SK-N-SH (cell line): Measurements from ENCODE around the gene MEP1A. TPM values are rescaled to one million over a fixed set of nuclear protein-coding genes. Genes with fewer than 3 reads are reported as not detected.

ENCODE experiments used
- CTCF ChIA-PET: fragments of 300-600, 350-600 bp; formaldehyde crosslinking; extraction: SDS; loops from one replicate; lab custom pipeline; 2021; lab: Yijun Ruan, JAX
- POLR2A ChIA-PET: fragments of 350-600 bp; sonication (Branson Sonifier 250); formaldehyde crosslinking; extraction: SDS; loops from one replicate; lab custom pipeline; 2020; ENCODE audit warnings: antibody characterized with exemption, inconsistent platforms; lab: Yijun Ruan, JAX
- DNase-seq: peaks from one replicate; pipeline ENCODE4 v3.0.0; 2012
- H2AFZ ChIP-seq: fragments of 200-600 bp; sonication (generic); 2 replicates; pipeline ENCODE4 v1.8.1; 2016; ENCODE audit warnings: antibody characterized with exemption, mild to moderate bottlenecking, low read depth
- H3F3A ChIP-seq: fragments of 200-600 bp; sonication (generic); replicated peaks from 2 replicates; pipeline ENCODE3; 2016; ENCODE audit warnings: antibody characterized with exemption, mild to moderate bottlenecking; ENCODE audit not compliant: insufficient read depth
- H3K27ac ChIP-seq, 2 experiments: fragments of 200-500 bp in 1 of 2; fragments of 200-600 bp in 1 of 2; sonication (Bioruptor generic) in 1 of 2; sonication (generic), shearing (Covaris generic) in 1 of 2; 2 replicates each; pipeline versions ENCODE4 v1.5.1 to v1.6.1; 2014 to 2016; ENCODE audit warnings: low read depth in 2 of 2, inconsistent platforms in 1 of 2, low read length in 1 of 2, mild to moderate bottlenecking in 1 of 2, mixed read lengths in 1 of 2
- H3K27me3 ChIP-seq: fragments of 200-600 bp; sonication (generic), shearing (Covaris generic); 2 replicates; pipeline ENCODE4 v1.6.1; 2016; ENCODE audit warnings: mixed run types; ENCODE audit not compliant: insufficient read depth
- H3K36me3 ChIP-seq, 2 experiments: fragments of 200-500 bp in 1 of 2; fragments of 200-600 bp in 1 of 2; sonication (Bioruptor generic) in 1 of 2; sonication (generic) in 1 of 2; replicated peaks in 1 of 2; 2 replicates each; pipeline versions ENCODE3 to v1.5.1; 2014 to 2016; ENCODE audit warnings: low read length in 1 of 2, mild to moderate bottlenecking in 1 of 2; ENCODE audit not compliant: insufficient read depth in 2 of 2, control insufficient read depth in 1 of 2
- H3K4me1 ChIP-seq, 2 experiments: fragments of 200-500 bp in 1 of 2; fragments of 200-600 bp in 1 of 2; sonication (Bioruptor generic) in 1 of 2; sonication (generic), shearing (Covaris generic) in 1 of 2; 2 replicates each; pipeline versions ENCODE4 v1.5.1 to v1.6.1; 2014 to 2016; ENCODE audit warnings: low read depth in 1 of 2, low read length in 1 of 2, mixed run types in 1 of 2; ENCODE audit not compliant: insufficient read depth in 2 of 2, control insufficient read depth in 1 of 2
- H3K4me2 ChIP-seq: fragments of 200-600 bp; sonication (generic), shearing (Covaris generic); 2 replicates; pipeline ENCODE4 v1.6.1; 2017; ENCODE audit warnings: mixed run types
- H3K4me3 ChIP-seq, 2 experiments: fragments of 200-500 bp in 1 of 2; fragments of 200-600 bp in 1 of 2; sonication (Bioruptor generic) in 1 of 2; sonication (generic), shearing (Covaris generic) in 1 of 2; 2 replicates each; pipeline versions ENCODE4 v1.5.1 to v1.8.1; 2014 to 2016; ENCODE audit warnings: low read depth in 2 of 2, inconsistent platforms in 1 of 2, low read length in 1 of 2, mild to moderate bottlenecking in 1 of 2, mixed read lengths in 1 of 2, moderate library complexity in 1 of 2
- H3K79me2 ChIP-seq: fragments of 200-600 bp; sonication (generic); 2 replicates; pipeline ENCODE4 v1.8.1; 2017; ENCODE audit warnings: mild to moderate bottlenecking; ENCODE audit not compliant: insufficient read depth
- H3K9ac ChIP-seq: fragments of 200-600 bp; sonication (generic); 2 replicates; pipeline ENCODE4 v1.6.1; 2017; ENCODE audit warnings: mixed run types
- H3K9me2 ChIP-seq: fragments of 200-600 bp; sonication (generic); 2 replicates; pipeline ENCODE4 v1.6.1; 2017; ENCODE audit warnings: mixed run types
- H3K9me3 ChIP-seq: fragments of 200-600 bp; sonication (generic); 2 replicates; pipeline ENCODE4 v1.6.1; 2017; ENCODE audit warnings: mixed run types, mild to moderate bottlenecking, moderate library complexity
- H4K20me1 ChIP-seq: fragments of 200-600 bp; sonication (generic); 2 replicates; pipeline ENCODE4 v1.6.1; 2017; ENCODE audit warnings: mild to moderate bottlenecking, mixed run types; ENCODE audit not compliant: insufficient read depth
- GABPA ChIP-seq: IDR thresholded peaks from 2 replicates; pipeline ENCODE4 v1.4.0; 2012; ENCODE audit warnings: low read depth, mild to moderate bottlenecking
- RCOR1 ChIP-seq: fragments of 150-350 bp; IDR thresholded peaks from 2 replicates; pipeline ENCODE4 v1.6.1; 2017; ENCODE audit warnings: antibody characterized with exemption, low read length
- REST ChIP-seq: IDR thresholded peaks from 2 replicates; pipeline ENCODE4 v1.6.1; 2012; ENCODE audit warnings: mild to moderate bottlenecking, low read depth, low read length, moderate library complexity
- RXRA ChIP-seq: IDR thresholded peaks from 2 replicates; pipeline ENCODE4 v1.4.0; 2012; ENCODE audit warnings: low read depth, mild to moderate bottlenecking, borderline replicate concordance
- SIN3A ChIP-seq: IDR thresholded peaks from 2 replicates; pipeline ENCODE4 v1.6.1; 2012; ENCODE audit warnings: low read depth, mild to moderate bottlenecking, low read length, moderate library complexity, borderline replicate concordance
- SMC3 ChIP-seq: IDR thresholded peaks from 2 replicates; pipeline ENCODE4 v1.6.1; 2012; ENCODE audit warnings: low read depth, low read length, improper control_type of control experiment
- TAF1 ChIP-seq: IDR thresholded peaks from 2 replicates; pipeline ENCODE4 v1.6.1; 2012; ENCODE audit warnings: low read depth, mild to moderate bottlenecking, low read length, moderate library complexity, borderline replicate concordance
- ZBTB33 ChIP-seq: IDR thresholded peaks from 2 replicates; pipeline ENCODE4 v1.4.0; 2012; ENCODE audit warnings: low read depth, borderline replicate concordance
- WGBS: methylation state at CpG from one replicate; pipeline ENCODE4 v1.1.6; 2017; ENCODE audit warnings: low lambda C conversion rate; 5-methylcytosine and 5-hydroxymethylcytosine counted together
- polyA plus RNA-seq, 3 experiments: library from polyadenylated mRNA; depleted of rRNA; stranded (reverse); fragments of >200 nt; gene quantifications; 2 replicates each; pipeline ENCODE4 v1.2.3, GENCODE V29; 2012

Gene MEP1A
- polyA plus RNA-seq, 1 of the 3 experiments (the other 2 are of a cell fraction): not detected

GRCh38 chr6:46819561-46819960 is 26.4 kb downstream of the MEP1A start:
- no peak for DNase-seq
- no peak overlapping the region for H3K4me2 ChIP-seq
- no peaks in the 10 kb centered on the region for H3K79me2 ChIP-seq
- WGBS: 3% methylated on average over 7 of the region's 7 CpGs
- no peak overlapping the region for H2AFZ ChIP-seq
- no peak overlapping the region for H3K4me3 ChIP-seq
- ChIA-PET CTCF (no interaction called here), POLR2A (no interaction called here)
- H3K9me3 ChIP-seq: no peaks in the 10 kb centered on the region
- H3K9me2 ChIP-seq: no peaks in the 10 kb centered on the region
- H3K9ac ChIP-seq: no peak overlapping the region
- H3K4me1 ChIP-seq: no peaks in the 10 kb centered on the region
- no peak for TF ChIP-seq SIN3A
- no peak for TF ChIP-seq ZBTB33
- no peak for TF ChIP-seq RXRA
- TF ChIP-seq RCOR1: no peak
- no peak for TF ChIP-seq REST
- TF ChIP-seq GABPA: no peak
- no peaks in the 10 kb centered on the region; the same call in 1 of the 2 replicates for H3K27me3 ChIP-seq
- H3F3A ChIP-seq: no peaks in the 10 kb centered on the region
- no peaks in the 10 kb centered on the region for H3K36me3 ChIP-seq
- H4K20me1 ChIP-seq: no peaks in the 10 kb centered on the region
- no peak overlapping the region for H3K27ac ChIP-seq

- Histone ChIP-seq H3K9ac (no peak overlapping the region), H3K4me3 (no peak overlapping the region), H3K36me3 (no peaks in the 10 kb centered on the region), H3K9me2 (no peaks in the 10 kb centered on the region), H3K4me2 (no peak overlapping the region), H3K79me2 (no peaks in the 10 kb centered on the region), H2AFZ (no peak overlapping the region), H3K9me3 (no peaks in the 10 kb centered on the region), H3K27ac (no peak overlapping the region), H4K20me1 (no peaks in the 10 kb centered on the region), H3F3A (no peaks in the 10 kb centered on the region), H3K27me3 (no peaks in the 10 kb centered on the region; the same call in 1 of the 2 replicates), H3K4me1 (no peaks in the 10 kb centered on the region)
- ChIA-PET POLR2A (no interaction called here), CTCF (interaction anchor here (1.2 to 1.3 kb wide), 2 partner anchors 28 to 34 kb away, joined by 4 to 6 read pairs; no protein-coding TSS in a partner anchor)
- 4% methylated on average over 4 of the region's 4 CpGs for WGBS
- no peak for DNase-seq
- TF ChIP-seq SMC3 (no peak), RXRA (no peak), TAF1 (no peak), ZBTB33 (no peak)
These were observed 28.3 kb downstream of the MEP1A start for GRCh38 chr6:46821458-46821881.
